Transverse colon (tissue), 4 donors: ENCODE measurements around the gene VWCE.
"Not testable (repeated sequence)": the region's sequence is repeated elsewhere in the genome, so short reads cannot be mapped to it uniquely, and the experiment has no call there.

Experiments
- CTCF ChIP-seq, 5 experiments: fragments of 200-600 bp in 3 of 5; fragments of 450-650 bp in 2 of 5; sonication (generic) in 3 of 5; IDR thresholded peaks; 1 replicate in 2 of 5; 2 replicates in 3 of 5; pipeline ENCODE4 v1.5.1; 2016 to 2017; ENCODE audit warnings: antibody characterized with exemption in 5 of 5, inconsistent platforms in 3 of 5, mild to moderate bottlenecking in 2 of 5, moderate library complexity in 1 of 5
- POLR2A ChIP-seq: fragments of 450-650 bp; IDR thresholded peaks from one replicate; pipeline ENCODE4 v1.6.1; 2016; ENCODE audit warnings: antibody characterized with exemption, mild to moderate bottlenecking, moderate library complexity
- POLR2AphosphoS5 ChIP-seq, 3 donors: sonication (generic); formaldehyde crosslinking; IDR thresholded peaks; one replicate each; pipeline ENCODE4 v1.6.1; 2016; ENCODE audit warnings: antibody characterized with exemption in 3 of 3

DNA sequence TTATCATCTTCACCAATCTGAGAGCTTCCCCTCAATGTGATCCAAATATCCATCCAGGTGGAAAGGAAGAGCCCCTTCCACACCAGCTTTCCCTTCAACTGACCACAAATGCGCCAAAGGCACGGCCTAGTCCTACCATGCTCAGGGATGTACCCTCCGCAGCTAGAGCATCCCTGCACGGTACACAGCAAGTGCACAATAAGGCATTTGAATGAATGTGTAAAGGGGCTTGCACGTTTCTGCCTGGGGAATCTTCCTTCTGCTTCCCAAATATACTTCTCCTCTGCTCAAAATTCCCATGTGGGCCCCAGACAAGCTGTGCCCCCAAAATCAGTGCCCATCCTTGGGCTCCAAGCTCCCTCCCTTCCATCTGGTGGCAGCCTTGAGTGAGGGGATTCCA lies 76.1 kb downstream of the VWCE start:
- TF ChIP-seq CTCF (IDR thresholded peaks at IDR 0.05); POLR2AphosphoS5 (IDR thresholded peaks at IDR 0.05); POLR2A: not testable (repeated sequence)
